Neural cell (in vitro differentiated cells): Measurements from ENCODE around the gene UBE2E1. TPM values are rescaled to one million over a fixed set of nuclear protein-coding genes. Genes with fewer than 3 reads are reported as not detected.

ENCODE experiments used
- H2AFZ ChIP-seq: fragments of 200-600, 300-800 bp; sonication (generic), shearing (Covaris generic); 2 replicates; pipeline ENCODE4 v1.6.0; 2014; ENCODE audit warnings: low read depth, mild to moderate bottlenecking, antibody characterized with exemption, low read length, moderate library complexity
- H3F3A ChIP-seq: fragments of 200-600 bp; shearing (Covaris generic); 2 replicates; pipeline ENCODE4 v1.6.1; 2016; ENCODE audit warnings: mild to moderate bottlenecking, moderate library complexity, mixed read lengths, antibody characterized with exemption, low read length; ENCODE audit not compliant: insufficient read depth, poor library complexity, severe bottlenecking
- H3K27ac ChIP-seq: fragments of 200-600, 300-800 bp; sonication (generic), shearing (Covaris generic); 2 replicates; pipeline ENCODE4 v1.5.1; 2014; ENCODE audit warnings: mild to moderate bottlenecking, low read length, moderate library complexity
- H3K27me3 ChIP-seq: fragments of 300-800, 200-600 bp; sonication (generic), shearing (Covaris generic); 2 replicates; pipeline ENCODE4 v1.6.0; 2014; ENCODE audit warnings: mild to moderate bottlenecking, low read depth, low read length, moderate library complexity; ENCODE audit not compliant: insufficient read depth
- H3K36me3 ChIP-seq: fragments of 300-800, 200-600 bp; sonication (generic), shearing (Covaris generic); 2 replicates; pipeline ENCODE4 v1.5.1; 2014; ENCODE audit warnings: mild to moderate bottlenecking, antibody characterized with exemption, low read length, moderate library complexity; ENCODE audit not compliant: insufficient read depth
- H3K4me2 ChIP-seq: fragments of 300-800, 200-600 bp; sonication (generic), shearing (Covaris generic); 2 replicates; pipeline ENCODE4 v1.6.0; 2014; ENCODE audit warnings: mild to moderate bottlenecking, low read length
- H3K4me3 ChIP-seq: fragments of 300-800, 200-600 bp; sonication (generic), shearing (Covaris generic); 2 replicates; pipeline ENCODE4 v1.5.1; 2014; ENCODE audit warnings: mild to moderate bottlenecking, low read length, moderate library complexity
- H3K79me2 ChIP-seq: fragments of 200-600 bp; shearing (Covaris generic); replicated peaks from 2 replicates; pipeline ENCODE4 v1.6.0; 2014; ENCODE audit warnings: mild to moderate bottlenecking, low read length, moderate library complexity; ENCODE audit not compliant: insufficient read depth
- H3K9ac ChIP-seq: fragments of 300-800, 200-600 bp; sonication (generic), shearing (Covaris generic); 2 replicates; pipeline ENCODE4 v1.6.1; 2016; ENCODE audit warnings: mild to moderate bottlenecking, low read length, mixed read lengths
- H3K9me2 ChIP-seq: fragments of 200-600 bp; shearing (Covaris generic); 2 replicates; pipeline ENCODE4 v1.6.1; 2016; ENCODE audit warnings: mild to moderate bottlenecking, low read length, mixed read lengths; ENCODE audit not compliant: insufficient read depth
- H3K9me3 ChIP-seq: fragments of 200-600, 300-800 bp; sonication (generic), shearing (Covaris generic); 2 replicates; pipeline ENCODE4 v1.6.1; 2016; ENCODE audit warnings: mild to moderate bottlenecking, mixed run types, low read length, moderate library complexity, mixed read lengths
- H4K20me1 ChIP-seq: fragments of 200-600 bp; shearing (Covaris generic); 2 replicates; pipeline ENCODE4 v1.6.1; 2016; ENCODE audit warnings: mild to moderate bottlenecking, mixed run types; ENCODE audit not compliant: insufficient read depth
- CTCF ChIP-seq: fragments of 450-650 bp; IDR thresholded peaks from 2 replicates; pipeline ENCODE4 v1.5.1; 2014; ENCODE audit warnings: antibody characterized with exemption, mild to moderate bottlenecking, moderate library complexity; ENCODE audit not compliant: poor library complexity, severe bottlenecking
- EP300 ChIP-seq: fragments of 450-650 bp; conservative IDR thresholded peaks from 2 replicates; pipeline ENCODE4 v1.6.1; 2014; ENCODE audit warnings: antibody characterized with exemption, mild to moderate bottlenecking, moderate library complexity; ENCODE audit not compliant: poor library complexity, severe bottlenecking
- EZH2 ChIP-seq: fragments of 200-600, 300-800 bp; shearing (Covaris generic), sonication (generic); IDR thresholded peaks from 2 replicates; pipeline ENCODE4 v1.6.1; 2014; ENCODE audit warnings: antibody characterized with exemption, low read length, borderline replicate concordance, mild to moderate bottlenecking; ENCODE audit not compliant: insufficient read depth, poor library complexity, severe bottlenecking
- MXI1 ChIP-seq: fragments of 450-650 bp; conservative IDR thresholded peaks from 2 replicates; pipeline ENCODE4 v1.6.1; 2014; ENCODE audit warnings: antibody characterized with exemption, mild to moderate bottlenecking; ENCODE audit not compliant: poor library complexity, severe bottlenecking
- POLR2AphosphoS5 ChIP-seq: IDR thresholded peaks from 2 replicates; pipeline ENCODE4 v1.6.1; 2012
- RAD21 ChIP-seq: fragments of 450-650 bp; conservative IDR thresholded peaks from 2 replicates; pipeline ENCODE4 v1.6.1; 2014; ENCODE audit warnings: antibody characterized with exemption, mild to moderate bottlenecking, moderate library complexity
- SMC3 ChIP-seq: fragments of 450-650 bp; conservative IDR thresholded peaks from 2 replicates; pipeline ENCODE4 v1.6.1; 2014; ENCODE audit warnings: antibody characterized with exemption, mild to moderate bottlenecking, moderate library complexity; ENCODE audit not compliant: poor library complexity
- TAF1 ChIP-seq: IDR thresholded peaks from 2 replicates; pipeline ENCODE4 v1.6.1; 2012; ENCODE audit warnings: low read depth
- polyA plus RNA-seq: library from polyadenylated mRNA; depleted of rRNA; stranded (reverse); fragments of >200 nt; gene quantifications from 2 replicates; pipeline ENCODE4 v1.2.3, GENCODE V29; 2014
- TF ChIP-seq, protein P1 (sequence below): IDR thresholded peaks from 2 replicates; pipeline ENCODE4 v1.6.1; 2012; ENCODE audit warnings: borderline replicate concordance

UBE2E1 gene
- polyA plus RNA-seq, 1 donor from 2014 or later: 157 TPM

DNA sequence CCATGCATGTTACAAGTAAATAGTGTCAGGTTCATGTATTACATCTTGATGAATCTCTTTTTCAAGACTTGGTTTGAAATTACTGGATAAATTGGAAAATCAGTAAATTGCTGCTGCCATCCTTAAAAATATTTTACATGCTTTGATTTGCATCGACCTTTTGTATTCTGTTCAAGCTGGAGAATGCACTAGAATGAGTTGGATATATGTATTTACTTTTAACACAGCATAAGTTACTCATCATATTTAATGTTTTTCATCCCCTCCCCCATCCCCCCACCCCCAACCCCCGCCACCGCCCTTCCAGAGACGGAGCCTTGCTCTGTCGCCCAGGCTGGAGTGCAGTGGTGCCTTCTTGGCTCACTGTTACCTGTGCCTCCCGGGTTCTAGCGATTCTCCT lies 16.8 kb downstream of the UBE2E1 start:
- H3K9ac ChIP-seq: no peak overlapping the region
- peaks cover 35% of the 10 kb centered on the region for H3K79me2 ChIP-seq
- H3K27ac ChIP-seq: no peak overlapping the region
- H3K36me3 ChIP-seq: no peaks in the 10 kb centered on the region
- H3K9me2 ChIP-seq: no peaks in the 10 kb centered on the region
- no peak overlapping the region for H3K4me3 ChIP-seq
- no peak overlapping the region for H2AFZ ChIP-seq
- TF ChIP-seq EZH2 (no peak), SMC3 (no peak), EP300 (no peak), RAD21 (no peak), TAF1 (no peak)
- no peak overlapping the region for H3K4me2 ChIP-seq
- no peaks in the 10 kb centered on the region for H3K27me3 ChIP-seq
- H4K20me1 ChIP-seq: no peaks in the 10 kb centered on the region
- H3K9me3 ChIP-seq: no peaks in the 10 kb centered on the region
- no peaks in the 10 kb centered on the region for H3F3A ChIP-seq

DNA sequence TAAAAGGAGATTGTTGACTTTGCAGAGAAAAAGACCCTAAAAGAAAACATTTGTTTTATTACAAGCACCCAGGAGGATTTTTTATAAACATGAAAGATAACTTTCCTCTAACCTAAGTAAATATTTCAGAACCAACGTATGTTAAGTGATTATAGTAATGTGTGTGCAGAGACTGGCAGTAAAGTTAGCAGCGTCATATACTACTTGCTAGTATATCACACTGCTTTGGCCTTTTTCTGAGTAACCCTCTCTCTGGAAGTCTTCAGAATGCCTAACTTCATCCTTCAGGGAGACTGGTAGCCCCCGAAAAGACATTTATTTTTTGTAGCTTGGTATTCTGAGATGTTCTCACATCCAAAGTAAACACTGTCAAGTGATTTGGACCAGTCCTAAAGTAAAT lies 17.9 kb downstream of the UBE2E1 start:
- Histone ChIP-seq H3F3A (no peaks in the 10 kb centered on the region), H3K9me3 (no peaks in the 10 kb centered on the region), H3K9me2 (no peaks in the 10 kb centered on the region), H3K4me2 (no peak overlapping the region), H4K20me1 (no peaks in the 10 kb centered on the region), H3K79me2 (peaks cover 39% of the 10 kb centered on the region), H3K4me3 (no peak overlapping the region), H3K27ac (no peak overlapping the region), H2AFZ (no peak overlapping the region), H3K27me3 (no peaks in the 10 kb centered on the region), H3K9ac (no peak overlapping the region), H3K36me3 (no peaks in the 10 kb centered on the region)
- TF ChIP-seq POLR2AphosphoS5 (no peak), EP300 (no peak), SMC3 (no peak), EZH2 (no peak)

GRCh38 chr3:23824699-23825444 lies 19.1 kb downstream of the UBE2E1 start:
- Histone ChIP-seq H3K4me2 (no peak overlapping the region), H3F3A (no peaks in the 10 kb centered on the region), H3K79me2 (peaks cover 42% of the 10 kb centered on the region), H3K9me3 (no peaks in the 10 kb centered on the region), H4K20me1 (no peaks in the 10 kb centered on the region), H3K36me3 (no peaks in the 10 kb centered on the region), H3K27me3 (no peaks in the 10 kb centered on the region), H3K4me3 (no peak overlapping the region), H3K9me2 (no peaks in the 10 kb centered on the region), H3K9ac (no peak overlapping the region), H2AFZ (no peak overlapping the region), H3K27ac (no peak overlapping the region)
- TF ChIP-seq POLR2AphosphoS5 (no peak), CTCF (no peak), MXI1 (no peak), RAD21 (no peak), SMC3 (no peak), TAF1 (no peak), EP300 (no peak)
- TF ChIP-seq, protein P1, sequence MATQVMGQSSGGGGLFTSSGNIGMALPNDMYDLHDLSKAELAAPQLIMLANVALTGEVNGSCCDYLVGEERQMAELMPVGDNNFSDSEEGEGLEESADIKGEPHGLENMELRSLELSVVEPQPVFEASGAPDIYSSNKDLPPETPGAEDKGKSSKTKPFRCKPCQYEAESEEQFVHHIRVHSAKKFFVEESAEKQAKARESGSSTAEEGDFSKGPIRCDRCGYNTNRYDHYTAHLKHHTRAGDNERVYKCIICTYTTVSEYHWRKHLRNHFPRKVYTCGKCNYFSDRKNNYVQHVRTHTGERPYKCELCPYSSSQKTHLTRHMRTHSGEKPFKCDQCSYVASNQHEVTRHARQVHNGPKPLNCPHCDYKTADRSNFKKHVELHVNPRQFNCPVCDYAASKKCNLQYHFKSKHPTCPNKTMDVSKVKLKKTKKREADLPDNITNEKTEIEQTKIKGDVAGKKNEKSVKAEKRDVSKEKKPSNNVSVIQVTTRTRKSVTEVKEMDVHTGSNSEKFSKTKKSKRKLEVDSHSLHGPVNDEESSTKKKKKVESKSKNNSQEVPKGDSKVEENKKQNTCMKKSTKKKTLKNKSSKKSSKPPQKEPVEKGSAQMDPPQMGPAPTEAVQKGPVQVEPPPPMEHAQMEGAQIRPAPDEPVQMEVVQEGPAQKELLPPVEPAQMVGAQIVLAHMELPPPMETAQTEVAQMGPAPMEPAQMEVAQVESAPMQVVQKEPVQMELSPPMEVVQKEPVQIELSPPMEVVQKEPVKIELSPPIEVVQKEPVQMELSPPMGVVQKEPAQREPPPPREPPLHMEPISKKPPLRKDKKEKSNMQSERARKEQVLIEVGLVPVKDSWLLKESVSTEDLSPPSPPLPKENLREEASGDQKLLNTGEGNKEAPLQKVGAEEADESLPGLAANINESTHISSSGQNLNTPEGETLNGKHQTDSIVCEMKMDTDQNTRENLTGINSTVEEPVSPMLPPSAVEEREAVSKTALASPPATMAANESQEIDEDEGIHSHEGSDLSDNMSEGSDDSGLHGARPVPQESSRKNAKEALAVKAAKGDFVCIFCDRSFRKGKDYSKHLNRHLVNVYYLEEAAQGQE: no peak
